Globus pallidus (tissue), 1 donor: ENCODE measurements around the gene PTPRN2.
A peak's percentile ranks its signal among the peaks of the same experiment; 100 is the strongest.

Experiments
- DNase-seq: peaks from one replicate; pipeline ENCODE4 v3.0.0-alpha.2; 2015; ENCODE audit warnings: low spot score

Gene PTPRN2

DNA sequence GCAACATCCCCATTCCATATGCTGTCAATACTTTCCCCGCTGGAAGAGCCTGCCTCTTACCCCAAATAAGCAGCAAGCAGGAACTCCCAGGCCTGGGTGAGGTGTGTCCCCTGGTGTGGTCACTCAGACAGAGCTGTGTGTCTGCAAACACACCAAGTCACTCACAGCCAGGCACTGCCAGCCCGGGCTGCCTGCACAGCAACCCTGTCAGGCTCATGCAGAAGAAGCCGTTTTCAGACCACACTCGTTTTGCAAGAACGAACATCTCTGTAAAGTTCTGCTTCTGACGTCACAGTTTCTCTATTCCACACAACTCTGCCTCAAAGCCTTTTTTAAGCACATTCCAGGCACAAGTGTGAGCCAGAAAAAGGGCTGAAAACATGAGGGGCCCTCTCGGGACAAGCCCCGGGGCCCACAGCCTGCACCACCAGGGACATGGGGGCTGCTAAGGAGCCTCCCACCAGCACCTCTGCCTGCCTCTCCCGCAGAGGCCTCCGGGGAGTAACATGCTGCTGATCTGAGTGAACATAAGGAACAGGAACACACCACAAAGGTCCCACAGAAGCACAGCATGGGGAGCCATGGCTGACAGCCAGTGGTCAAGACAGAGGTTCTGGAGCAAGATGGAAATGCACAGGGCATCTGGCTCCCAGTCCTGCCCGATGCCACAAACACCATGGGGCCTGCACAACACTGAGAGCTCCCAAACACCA is 11.4 kb downstream of the PTPRN2 start:
- DNase-seq = no peak

DNA sequence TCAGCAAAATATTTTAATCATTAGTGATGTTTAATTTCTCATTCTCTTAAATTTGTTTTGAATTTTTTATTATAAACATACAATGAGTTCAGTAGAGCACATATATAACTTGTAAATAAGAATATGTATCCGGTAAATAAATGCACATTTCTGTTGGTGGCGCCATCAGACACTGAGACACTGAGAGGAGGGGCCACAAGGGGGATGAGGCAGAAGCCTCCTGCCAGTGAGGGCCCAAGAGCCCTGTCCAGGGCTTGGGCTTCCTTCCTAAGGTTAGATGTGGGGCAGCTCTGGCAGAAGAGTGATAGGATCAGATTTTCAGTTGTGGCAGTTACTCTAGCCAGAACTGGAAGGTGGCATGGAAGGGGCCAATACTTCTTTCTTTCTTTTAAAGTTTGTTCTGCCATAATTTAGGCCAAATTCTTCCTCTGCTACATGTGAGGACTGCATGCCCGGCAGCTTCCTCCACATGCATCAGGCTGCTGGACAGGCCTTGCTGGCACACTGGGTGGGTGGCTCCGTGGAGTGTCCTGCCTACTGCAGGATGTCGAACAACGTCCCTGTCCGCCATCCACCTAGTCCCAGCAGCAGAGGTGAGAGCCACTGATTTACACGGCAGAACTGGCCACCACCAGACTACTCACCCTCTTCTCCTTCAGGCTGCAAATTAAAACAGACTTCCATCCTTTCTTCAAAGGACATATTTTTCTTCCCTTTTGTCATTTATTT is 13.2 kb downstream of the PTPRN2 start:
- DNase-seq = no peak

DNA sequence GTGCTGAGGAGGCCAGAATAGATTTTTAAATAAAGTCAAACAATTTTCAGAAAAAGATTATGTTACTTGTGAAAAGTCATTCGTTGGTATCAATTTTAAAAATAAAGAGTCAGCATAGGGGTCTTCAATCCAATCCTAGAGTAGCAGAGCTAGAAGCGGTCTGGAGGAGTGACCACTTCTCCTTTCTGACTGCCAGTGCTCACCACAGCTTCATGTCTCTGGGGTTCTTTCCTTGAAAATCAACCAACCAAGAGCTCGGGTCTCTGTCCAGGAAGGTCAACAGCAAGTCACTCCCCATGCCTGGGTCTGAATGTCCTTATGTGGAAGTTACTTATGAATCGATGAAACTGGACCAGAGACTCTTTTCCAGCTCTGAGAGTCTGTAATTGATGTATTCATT is 14.3 kb downstream of the PTPRN2 start:
- no peak for DNase-seq

DNA sequence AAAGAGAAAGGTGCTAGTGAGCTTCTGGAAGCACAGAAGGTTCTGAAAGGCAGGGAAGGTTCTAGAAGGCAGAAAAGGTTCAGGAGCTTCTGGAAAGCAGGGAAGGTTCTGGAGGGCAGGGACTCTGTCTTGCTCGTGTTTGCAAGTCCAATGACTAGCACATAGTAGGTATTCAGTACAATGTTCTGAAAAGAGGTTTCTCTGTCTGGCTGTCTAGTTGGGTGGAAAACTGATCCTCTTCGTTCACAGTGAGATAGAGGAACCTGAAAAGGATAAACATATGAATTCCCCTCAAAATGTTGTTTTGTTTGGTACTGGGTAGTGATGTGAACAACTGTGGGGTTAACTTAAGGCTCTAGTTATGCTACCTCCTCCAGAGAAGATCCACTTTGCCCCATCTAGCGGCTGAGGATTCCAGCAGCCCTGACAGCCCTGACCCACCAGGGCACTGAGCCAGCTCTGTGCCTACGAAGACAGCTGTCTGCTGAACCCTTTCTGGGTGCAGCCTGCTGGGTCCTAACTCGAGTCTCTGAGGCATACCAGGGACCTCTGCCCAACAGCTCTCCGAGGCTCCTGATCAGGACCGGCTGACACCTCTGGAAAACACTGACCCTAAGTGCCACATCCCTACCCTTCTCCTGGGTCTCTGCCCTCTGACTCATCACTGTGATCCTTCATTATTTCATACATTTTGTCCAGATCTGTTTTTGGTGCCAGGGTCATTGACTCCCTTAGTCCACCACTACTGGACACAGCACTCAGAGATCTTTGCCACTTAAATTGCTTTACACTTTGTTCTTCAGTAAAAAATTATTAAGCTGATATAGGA is 15.4 kb downstream of the PTPRN2 start:
- DNase-seq = peak; percentile 13

DNA sequence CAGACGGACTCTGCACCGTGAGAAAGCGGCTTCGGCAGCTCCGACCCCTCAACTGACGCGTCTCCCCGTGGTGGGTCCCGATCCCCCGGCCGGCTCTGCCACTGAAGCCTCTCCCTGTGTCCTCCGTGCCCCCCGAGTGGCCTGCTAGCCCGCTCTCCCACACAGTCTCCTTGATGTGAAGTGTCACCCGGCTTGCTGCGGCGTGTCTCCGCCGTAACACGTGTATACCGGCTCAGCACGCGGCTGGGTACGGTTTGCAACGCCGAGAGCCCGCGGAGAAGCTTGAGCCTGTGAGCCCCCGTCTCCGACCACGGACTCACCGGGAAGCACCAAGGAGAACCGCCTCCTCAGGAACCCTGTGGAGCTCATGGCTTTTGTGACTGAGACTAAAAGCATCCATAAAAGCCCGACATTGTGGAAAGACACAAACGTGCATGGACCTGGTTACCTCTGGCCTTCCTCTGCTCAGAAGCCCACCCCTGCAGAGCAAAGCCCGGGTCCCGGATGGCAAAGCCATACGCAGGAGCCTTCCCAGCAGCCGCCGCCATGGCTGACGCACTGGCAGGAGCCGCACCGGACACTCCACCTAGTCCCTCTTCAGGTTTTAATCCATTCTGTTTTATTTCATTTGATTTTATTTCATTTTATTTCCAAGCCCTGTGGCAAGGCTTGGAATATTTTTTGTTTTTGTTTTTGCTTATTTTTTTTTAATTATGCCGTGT is 17.0 kb downstream of the PTPRN2 start:
- no peak for DNase-seq

DNA sequence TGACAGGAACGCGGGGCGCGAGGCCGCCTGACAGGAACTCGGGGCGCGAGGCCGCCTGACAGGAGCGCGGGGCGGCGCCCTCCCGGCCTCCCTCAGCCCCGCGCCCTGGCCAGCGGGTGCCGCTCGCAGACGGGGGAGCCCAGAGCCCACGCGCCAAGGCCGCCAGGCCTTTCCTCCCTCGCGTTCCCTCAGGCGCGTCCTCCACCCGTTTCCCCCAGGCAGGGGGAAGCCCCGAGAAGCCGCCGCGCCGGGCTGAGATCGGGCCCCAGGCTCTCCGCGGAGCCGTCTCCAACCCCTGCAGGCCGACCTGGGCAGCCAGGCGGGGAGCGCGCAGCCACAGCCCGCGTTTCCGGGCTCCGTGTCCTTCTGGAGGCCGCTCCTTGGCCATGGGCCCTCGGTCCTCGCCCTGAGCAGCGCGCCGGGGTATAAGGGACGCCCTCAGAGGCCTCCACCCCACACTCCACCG is 17.7 kb downstream of the PTPRN2 start:
- DNase-seq = no peak

DNA sequence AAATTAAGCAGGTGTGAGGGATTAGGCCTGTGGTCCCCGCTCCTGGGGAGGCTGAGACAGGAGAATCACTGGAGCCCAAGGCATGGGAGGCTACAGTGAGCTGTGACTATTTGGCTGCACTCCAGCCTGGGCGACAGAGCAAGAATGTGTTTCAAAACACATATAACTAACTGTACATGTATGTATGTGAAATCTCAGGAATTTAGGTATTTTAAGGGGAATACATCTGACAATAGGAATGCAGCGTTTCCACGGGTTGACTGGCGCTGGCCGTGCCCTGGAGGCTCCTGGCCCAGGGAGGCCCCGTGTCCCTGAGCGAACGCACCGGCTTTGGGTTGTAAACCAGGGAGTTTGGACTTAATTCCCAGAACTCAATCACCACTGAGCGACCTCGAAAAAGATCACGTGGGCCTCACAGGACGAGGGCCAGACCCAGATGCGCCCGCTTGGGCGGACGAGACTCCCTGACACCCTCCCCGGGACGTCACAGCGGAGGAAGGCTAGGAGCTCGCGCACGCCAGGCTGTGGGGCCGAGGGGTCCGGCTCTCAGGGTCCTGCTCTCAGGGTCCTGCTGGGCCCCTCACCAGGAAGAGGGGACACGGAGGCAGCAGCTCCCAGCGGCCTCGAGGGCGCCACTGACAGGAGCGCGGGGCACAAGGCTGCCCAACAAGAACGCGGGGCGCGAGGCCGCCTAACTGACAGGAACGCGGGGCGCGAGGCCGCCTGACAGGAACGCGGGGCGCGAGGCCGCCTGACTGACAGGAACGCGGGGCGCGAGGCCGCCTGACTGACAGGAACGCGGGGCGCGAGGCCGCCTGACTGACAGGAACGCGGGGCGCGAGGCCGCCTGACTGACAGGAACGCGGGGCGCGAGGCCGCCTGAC is 18.4 kb downstream of the PTPRN2 start:
- no peak for DNase-seq

DNA sequence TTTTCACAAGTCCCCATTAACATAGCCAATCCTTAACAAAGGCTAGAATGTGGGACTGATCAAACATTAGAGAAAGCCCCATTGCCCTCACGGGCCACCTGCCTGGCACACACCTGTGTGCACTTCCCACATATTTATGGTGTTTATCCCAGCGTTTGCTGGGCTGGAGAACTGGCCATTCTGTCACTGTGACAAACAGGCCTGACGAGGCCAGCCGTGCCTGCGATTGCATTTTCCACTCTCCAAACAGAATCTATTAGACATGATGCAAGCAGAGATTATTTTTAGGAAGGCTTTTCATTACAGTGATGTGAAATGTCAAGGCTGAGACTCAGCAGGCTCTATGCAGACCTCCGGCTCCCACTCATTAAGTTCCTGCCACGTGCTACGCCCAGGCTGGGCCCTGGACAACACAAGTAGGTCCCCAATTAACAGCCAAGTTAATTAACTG is 20.4 kb downstream of the PTPRN2 start:
- no peak for DNase-seq

DNA sequence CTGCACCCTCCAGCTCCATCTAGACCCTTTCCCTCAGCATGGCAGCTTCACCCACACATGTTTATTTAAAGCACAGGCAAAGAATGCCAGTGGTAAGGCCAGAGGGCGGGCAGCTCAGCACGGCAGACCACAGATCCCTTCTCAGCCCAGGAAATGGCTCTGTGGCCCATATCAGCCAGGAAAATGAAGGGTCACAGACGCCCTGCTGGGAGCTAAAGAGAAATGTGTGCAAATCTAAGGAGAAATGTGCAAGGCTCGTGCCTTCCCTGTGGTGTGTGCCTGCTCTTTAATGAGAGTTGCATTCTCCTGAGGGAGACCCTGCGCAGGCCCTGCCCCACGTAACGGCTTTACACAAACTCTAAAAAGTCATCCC is 23.0 kb downstream of the PTPRN2 start:
- no peak for DNase-seq

DNA sequence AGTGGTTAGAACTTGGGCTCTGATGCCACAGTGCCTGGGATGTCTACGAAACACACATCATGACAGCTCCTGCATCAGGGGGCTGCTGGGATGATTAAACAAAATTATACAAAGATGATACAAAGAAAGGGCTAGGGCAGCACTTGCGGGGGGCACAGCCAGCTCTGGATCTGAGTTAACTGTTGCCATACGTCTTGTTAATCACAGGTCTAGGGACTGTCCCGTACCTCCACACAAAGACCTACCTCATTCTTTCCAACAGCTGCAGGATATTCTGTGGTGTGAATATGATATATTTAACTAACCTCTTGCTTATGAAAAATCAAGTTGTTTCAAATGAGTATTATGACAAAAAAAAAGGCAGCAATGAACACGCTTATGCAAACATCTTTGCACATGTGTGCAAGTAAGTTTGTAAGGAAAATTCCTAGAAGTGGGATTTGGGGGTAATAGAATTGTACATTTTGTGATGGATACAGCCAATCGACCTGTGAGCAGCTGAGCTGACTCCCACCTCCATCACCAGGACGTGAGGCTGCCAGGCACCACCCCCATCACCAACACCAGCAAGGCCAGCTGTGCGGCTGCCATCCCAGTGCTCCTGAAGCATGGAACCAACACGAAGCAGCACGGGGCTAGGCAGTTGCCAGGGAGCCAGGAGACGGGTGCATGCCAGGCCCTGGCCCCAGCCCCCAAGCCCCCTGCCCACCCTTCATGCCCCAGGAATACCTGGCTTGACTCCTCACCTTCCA is 23.5 kb downstream of the PTPRN2 start:
- DNase-seq = no peak

DNA sequence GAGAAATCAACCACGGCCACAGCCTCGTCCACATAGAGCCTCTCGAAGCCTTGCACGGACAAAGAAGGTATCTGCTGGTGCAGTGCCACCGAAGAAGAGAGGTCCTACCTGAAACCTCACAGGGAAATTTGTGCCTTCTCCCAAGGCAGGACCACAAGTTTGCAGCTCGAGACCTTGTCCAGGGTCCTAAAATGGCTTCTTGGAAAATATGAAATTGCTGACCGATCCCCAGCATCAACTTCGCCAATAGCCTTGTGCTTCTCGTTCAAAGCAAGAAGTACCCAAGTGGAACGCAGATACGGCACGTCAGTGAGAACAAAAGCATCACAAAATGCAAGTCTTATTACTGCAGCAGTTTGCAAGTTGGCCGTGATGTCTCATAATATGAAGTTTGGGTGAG is 24.6 kb downstream of the PTPRN2 start:
- no peak for DNase-seq

DNA sequence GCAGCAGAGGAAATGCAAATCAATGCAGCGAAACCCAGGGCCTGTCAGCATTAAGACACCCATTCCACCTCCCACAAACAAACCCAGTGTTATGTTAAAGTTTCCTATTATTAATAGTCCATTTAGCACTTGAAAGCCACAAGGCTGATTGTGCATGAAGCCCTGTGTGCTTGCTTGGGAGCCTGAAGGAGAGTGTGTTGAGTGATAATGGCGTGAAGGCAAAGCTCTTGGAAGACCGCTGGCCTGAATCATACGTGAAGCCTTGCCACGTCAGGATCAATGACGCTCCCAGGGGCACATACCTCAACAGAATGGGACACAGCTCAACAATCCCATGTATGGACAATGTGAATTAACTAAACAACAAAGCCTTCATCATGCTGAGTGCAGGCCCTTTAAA is 25.1 kb downstream of the PTPRN2 start:
- DNase-seq = no peak

DNA sequence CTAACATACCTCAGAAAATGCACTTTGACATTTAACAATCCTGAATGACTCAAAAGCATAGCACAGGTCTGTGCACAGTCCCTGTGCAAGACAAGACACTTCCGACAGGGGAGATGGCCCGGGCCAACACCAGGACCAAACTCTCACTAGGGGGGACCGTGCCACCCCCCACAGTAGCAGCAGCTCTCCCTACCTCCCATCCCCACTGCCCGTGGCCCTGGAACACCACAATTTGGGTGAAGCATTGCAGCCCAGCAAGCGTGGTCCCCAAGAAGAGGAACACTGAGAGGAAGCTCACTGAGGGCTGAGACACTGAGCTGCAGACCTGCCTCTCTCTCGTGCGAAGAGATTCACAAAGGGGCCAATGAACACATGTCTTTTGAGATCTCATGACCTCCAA is 26.0 kb downstream of the PTPRN2 start:
- DNase-seq = no peak

DNA sequence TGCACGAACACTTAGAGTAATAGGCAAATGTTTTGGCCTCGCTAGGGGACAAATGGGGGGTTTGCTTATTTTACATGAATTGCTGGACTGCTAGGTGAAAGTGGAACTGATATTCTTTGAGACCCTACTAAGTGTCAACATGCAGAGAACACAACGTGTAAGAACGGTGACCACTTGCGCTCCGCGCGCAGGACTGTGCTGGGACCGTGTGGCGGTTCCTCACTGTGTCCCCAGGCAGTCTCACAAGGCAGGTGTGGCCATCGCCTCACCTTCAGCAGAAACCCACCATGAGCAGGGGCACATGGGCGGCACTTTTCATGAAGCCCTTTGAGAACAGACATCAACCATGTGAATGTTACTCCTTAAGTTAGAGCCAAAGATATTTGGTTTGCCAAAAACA is 27.2 kb downstream of the PTPRN2 start:
- no peak for DNase-seq

DNA sequence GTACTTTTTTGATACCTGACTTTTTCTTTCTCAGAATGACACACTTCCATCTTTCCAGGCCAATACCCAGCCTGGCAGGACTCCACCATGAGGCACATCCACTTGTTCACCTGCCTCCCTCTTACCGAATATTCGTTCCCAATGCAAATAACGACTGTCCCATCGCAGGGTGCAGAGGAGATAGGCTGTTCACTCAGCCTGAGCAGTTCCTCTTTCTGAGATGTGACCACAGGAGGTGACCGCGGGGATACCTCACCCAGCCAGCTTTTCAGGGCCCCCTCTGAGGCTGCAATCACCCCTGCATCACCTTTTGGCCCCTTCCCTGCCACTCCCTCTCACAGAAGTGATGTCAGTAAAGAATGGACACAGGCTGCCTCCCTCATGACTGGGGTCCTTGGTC is 28.3 kb downstream of the PTPRN2 start:
- DNase-seq = no peak

DNA sequence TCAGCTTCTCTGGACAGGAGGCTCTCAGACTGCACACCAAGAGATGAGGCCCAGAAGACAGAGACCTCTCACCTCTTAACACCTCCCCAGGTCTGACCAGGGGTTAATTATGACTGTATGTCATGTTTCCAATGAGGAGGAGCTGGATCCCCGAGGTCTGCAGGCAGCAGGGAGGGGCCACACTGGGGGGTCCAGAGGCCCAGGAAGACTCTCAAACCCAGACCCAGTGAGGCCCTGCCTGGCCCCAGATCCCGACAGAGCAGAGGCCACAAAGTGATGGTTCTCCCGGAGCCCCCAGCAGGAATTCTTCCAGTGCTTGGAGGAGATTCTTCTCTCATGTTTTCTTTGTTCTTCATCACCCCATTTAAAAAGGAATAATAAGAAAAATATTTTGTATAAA is 28.8 kb downstream of the PTPRN2 start:
- DNase-seq = no peak

DNA sequence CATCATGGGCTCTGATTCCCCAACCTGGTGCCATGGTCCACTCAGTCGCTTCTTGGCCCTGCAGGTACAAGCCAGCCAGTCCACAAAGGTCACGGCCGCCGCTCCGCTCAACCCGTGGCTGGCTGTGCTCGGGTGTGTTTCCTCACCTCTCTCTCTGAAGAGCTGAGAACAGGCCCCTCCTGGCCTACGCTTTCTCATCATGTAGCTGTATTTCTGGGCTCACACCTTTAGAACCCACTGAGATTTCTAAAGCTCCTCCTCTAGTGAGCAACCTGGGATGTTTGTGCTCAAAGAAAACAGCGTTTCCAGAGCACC is 30.2 kb downstream of the PTPRN2 start:
- no peak for DNase-seq

DNA sequence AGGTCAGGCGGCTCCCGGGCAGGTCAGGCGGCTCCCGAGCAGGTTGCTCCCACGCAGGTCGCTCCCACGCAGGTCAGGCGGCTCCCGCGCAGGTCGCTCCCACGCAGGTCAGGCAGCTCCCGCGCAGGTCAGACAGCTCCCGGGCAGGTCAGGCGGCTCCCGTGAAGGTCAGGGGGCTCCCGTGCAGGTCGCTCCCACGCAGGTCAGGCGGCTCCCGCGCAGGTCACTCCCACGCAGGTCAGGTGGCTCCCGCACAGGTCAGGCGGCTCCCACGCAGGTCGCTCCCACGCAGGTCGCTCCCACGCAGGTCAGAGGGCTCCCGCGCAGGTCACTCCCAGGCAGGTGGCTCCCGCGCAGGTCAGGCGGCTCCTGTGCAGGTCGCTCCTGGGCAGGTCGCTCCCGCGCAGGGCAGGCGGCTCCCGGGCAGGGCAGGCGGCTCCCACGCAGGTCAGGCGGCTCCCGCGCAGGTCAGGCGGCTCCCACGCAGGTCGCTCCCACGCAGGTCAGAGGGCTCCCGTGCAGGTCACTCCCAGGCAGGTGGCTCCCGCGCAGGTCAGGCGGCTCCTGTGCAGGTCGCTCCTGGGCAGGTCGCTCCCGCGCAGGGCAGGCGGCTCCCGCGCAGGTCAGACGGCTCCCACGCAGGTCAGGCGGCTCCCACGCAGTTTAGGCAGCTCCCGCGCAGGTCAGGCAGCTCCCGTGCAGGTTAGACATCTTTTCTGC is 30.7 kb downstream of the PTPRN2 start:
- DNase-seq = no peak

DNA sequence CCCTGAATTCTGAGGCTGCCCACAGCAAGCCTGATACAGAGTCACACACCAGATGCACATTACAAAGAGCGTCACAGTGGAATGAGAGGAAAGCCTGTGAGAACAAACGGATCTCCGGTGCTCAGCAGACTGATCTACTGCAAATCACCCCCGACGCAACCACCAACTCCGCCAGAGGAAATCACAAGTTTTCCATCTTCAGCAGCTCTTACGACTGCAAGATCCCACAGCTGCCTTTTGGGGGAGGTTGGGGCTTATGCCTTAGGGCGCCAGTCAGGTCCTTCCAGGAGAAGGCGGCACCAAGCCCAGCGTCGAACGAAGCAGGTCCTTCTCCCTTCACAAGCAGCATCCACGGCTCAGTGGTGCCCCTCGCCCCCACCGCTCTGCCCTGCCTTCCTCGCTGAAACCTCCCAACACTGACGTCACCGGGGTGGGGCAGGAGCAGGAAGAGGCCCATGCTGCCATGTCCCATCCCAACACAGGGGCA is 32.5 kb downstream of the PTPRN2 start:
- DNase-seq = no peak
